CD4-positive, CD25-positive, alpha-beta regulatory T cell (primary cell): Measurements from ENCODE around the gene CSDE1. TPM values are rescaled to one million over a fixed set of nuclear protein-coding genes. Genes with fewer than 3 reads are reported as not detected.
A peak's percentile ranks its signal among the peaks of the same experiment; 100 is the strongest.

Experiments used
- ATAC-seq, 2 donors: fragments of 150-1000 bp; cut with Tn5 transposase; one replicate each; pipeline ENCODE4 v1.10.0; 2021; ENCODE audit warnings: low read depth in 2 of 2, moderate number of reproducible peaks in 2 of 2, moderate library complexity in 1 of 2
- DNase-seq, 3 donors: peaks; one replicate each; pipeline versions ENCODE4 v3.0.0 to v3.0.0-alpha.2; 2012 to 2022; ENCODE audit warnings: mixed read lengths in 1 of 3
- H3K27ac ChIP-seq: one replicate; pipeline ENCODE4 v1.7.0; 2013; ENCODE audit warnings: mild to moderate bottlenecking, low read length; ENCODE audit not compliant: insufficient read depth, poor library complexity, severe bottlenecking
- H3K27me3 ChIP-seq: one replicate; pipeline ENCODE4 v1.7.0; 2013; ENCODE audit warnings: low read length; ENCODE audit not compliant: control insufficient read depth, insufficient read depth
- H3K36me3 ChIP-seq: one replicate; pipeline ENCODE4 v1.7.0; 2013; ENCODE audit warnings: mild to moderate bottlenecking, low read length, moderate library complexity; ENCODE audit not compliant: control insufficient read depth, insufficient read depth
- H3K4me1 ChIP-seq: 2 replicates; pipeline ENCODE4 v1.7.0; 2013; ENCODE audit warnings: mild to moderate bottlenecking, low read length; ENCODE audit not compliant: insufficient read depth, control insufficient read depth, poor library complexity, severe bottlenecking
- H3K4me3 ChIP-seq: one replicate; pipeline ENCODE4 v1.7.0; 2013; ENCODE audit warnings: low read depth, mild to moderate bottlenecking, low read length, moderate library complexity
- H3K9me3 ChIP-seq, 2 experiments: 1 replicate in 1 of 2; 2 replicates in 1 of 2; pipeline ENCODE4 v1.7.0; 2013; ENCODE audit warnings: low read length in 2 of 2, mild to moderate bottlenecking in 1 of 2, moderate library complexity in 1 of 2; ENCODE audit not compliant: control insufficient read depth in 2 of 2
- H3K27ac Mint-ChIP-seq, 3 donors: one replicate each; pipeline ENCODE4 v1.8.0; 2020 to 2022; ENCODE audit warnings: mild to moderate bottlenecking in 3 of 3, mixed read lengths in 3 of 3, moderate library complexity in 2 of 3
- H3K27me3 Mint-ChIP-seq: one replicate; pipeline ENCODE4 v1.8.0; 2022; ENCODE audit warnings: mild to moderate bottlenecking, mixed read lengths
- H3K36me3 Mint-ChIP-seq: one replicate; pipeline ENCODE4 v1.8.0; 2020; ENCODE audit warnings: mixed read lengths
- H3K4me1 Mint-ChIP-seq, 4 donors: one replicate each; pipeline ENCODE4 v1.8.0; 2020 to 2022; ENCODE audit warnings: mixed read lengths in 4 of 4, mild to moderate bottlenecking in 1 of 4
- H3K4me3 Mint-ChIP-seq, 4 donors: one replicate each; pipeline ENCODE4 v1.8.0; 2020 to 2022; ENCODE audit warnings: mild to moderate bottlenecking in 4 of 4, mixed read lengths in 4 of 4, moderate library complexity in 3 of 4
- H3K9me3 Mint-ChIP-seq, 7 donors: one replicate each; pipeline ENCODE4 v1.8.0; 2020 to 2022; ENCODE audit warnings: mixed read lengths in 7 of 7, mild to moderate bottlenecking in 3 of 7, moderate library complexity in 2 of 7
- polyA plus RNA-seq, 4 donors: library from polyadenylated mRNA; unstranded; fragments of 300-500 nt; fragmentation: Illumina TruSeq; gene quantifications; one replicate each; pipeline ENCODE4 v1.2.3, GENCODE V29; 2021
- total RNA-seq: library from RNA; stranded (reverse); gene quantifications from one replicate; pipeline ENCODE4 v1.2.3, GENCODE V29; 2022

The CSDE1 gene
- total and polyA plus RNA-seq, 5 donors from 2014 or later = 363 to 641 (median 367) TPM

GRCh38 chr1:114688526-114688925, 69.3 kb downstream of the CSDE1 start:
- DNase-seq = no peak
- no peaks in the 10 kb centered on the region for H3K9me3 ChIP-seq
- H3K27ac ChIP-seq = no peak overlapping the region
- no peak overlapping the region for H3K4me3 Mint-ChIP-seq
- H3K27me3 ChIP-seq = peaks cover 14% of the 10 kb centered on the region
- H3K4me1 ChIP-seq = no peaks in the 10 kb centered on the region
- H3K36me3 Mint-ChIP-seq = no peaks in the 10 kb centered on the region
- H3K4me1 Mint-ChIP-seq = no peaks in the 10 kb centered on the region
- H3K27ac Mint-ChIP-seq = no peak overlapping the region
- H3K4me3 ChIP-seq = no peak overlapping the region
- no peak for ATAC-seq
- peaks cover 28% of the 10 kb centered on the region for H3K27me3 Mint-ChIP-seq
- H3K36me3 ChIP-seq = no peaks in the 10 kb centered on the region
- H3K9me3 Mint-ChIP-seq = peaks cover 0 to 2% (median 0%) of the 10 kb centered on the region in 7 donors

GRCh38 chr1:114685851-114686250, 71.9 kb downstream of the CSDE1 start:
- peaks cover 0 to 2% (median 0%) of the 10 kb centered on the region in 4 donors for H3K4me1 Mint-ChIP-seq
- H3K27ac ChIP-seq = no peak overlapping the region
- no peaks in the 10 kb centered on the region for H3K4me1 ChIP-seq
- no peaks in the 10 kb centered on the region for H3K9me3 ChIP-seq
- no peak overlapping the region for H3K27ac Mint-ChIP-seq
- H3K27me3 Mint-ChIP-seq = peaks cover 34% of the 10 kb centered on the region
- H3K27me3 ChIP-seq = peaks cover 12% of the 10 kb centered on the region
- no peaks in the 10 kb centered on the region for H3K36me3 Mint-ChIP-seq
- H3K36me3 ChIP-seq = no peaks in the 10 kb centered on the region
- no peak overlapping the region for H3K4me3 Mint-ChIP-seq
- no peak for DNase-seq
- no peak for ATAC-seq
- no peak overlapping the region for H3K4me3 ChIP-seq
- peaks cover 0 to 2% (median 0%) of the 10 kb centered on the region in 7 donors for H3K9me3 Mint-ChIP-seq

GRCh38 chr1:114677691-114678090, 80.1 kb downstream of the CSDE1 start:
- Mint-ChIP-seq H3K27ac (no peak overlapping the region), H3K9me3 (no peaks in the 10 kb centered on the region), H3K4me1 (no peaks in the 10 kb centered on the region), H3K4me3 (no peak overlapping the region), H3K36me3 (no peaks in the 10 kb centered on the region), H3K27me3 (peaks cover 38% of the 10 kb centered on the region)
- no peak for DNase-seq
- Histone ChIP-seq H3K27me3 (peaks cover 13% of the 10 kb centered on the region), H3K9me3 (no peaks in the 10 kb centered on the region), H3K4me3 (no peak overlapping the region), H3K4me1 (no peaks in the 10 kb centered on the region), H3K36me3 (no peaks in the 10 kb centered on the region), H3K27ac (no peak overlapping the region)
- no peak for ATAC-seq

GRCh38 chr1:114676115-114676514, 81.7 kb downstream of the CSDE1 start:
- no peaks in the 10 kb centered on the region for H3K9me3 ChIP-seq
- ATAC-seq (no peak), DNase-seq (no peak)
- Mint-ChIP-seq H3K4me3 (no peak overlapping the region), H3K27me3 (peaks cover 48% of the 10 kb centered on the region), H3K36me3 (no peaks in the 10 kb centered on the region), H3K27ac (no peak overlapping the region), H3K9me3 (no peaks in the 10 kb centered on the region), H3K4me1 (no peaks in the 10 kb centered on the region)
- H3K27me3 ChIP-seq = peaks cover 13% of the 10 kb centered on the region
- no peaks in the 10 kb centered on the region for H3K36me3 ChIP-seq
- H3K4me1 ChIP-seq = no peaks in the 10 kb centered on the region
- no peak overlapping the region for H3K27ac ChIP-seq
- H3K4me3 ChIP-seq = no peak overlapping the region

GRCh38 chr1:114671939-114672275, 85.9 kb downstream of the CSDE1 start:
- no peak overlapping the region for H3K4me3 ChIP-seq
- H3K9me3 ChIP-seq = no peaks in the 10 kb centered on the region
- ATAC-seq = no peak
- Mint-ChIP-seq H3K36me3 (no peaks in the 10 kb centered on the region), H3K4me1 (peaks cover 6 to 12% (median 9%) of the 10 kb centered on the region in 4 donors), H3K27me3 (peaks cover 62% of the 10 kb centered on the region), H3K9me3 (no peaks in the 10 kb centered on the region), H3K4me3 (no peak overlapping the region), H3K27ac (no peak overlapping the region)
- peaks cover 21% of the 10 kb centered on the region for H3K27me3 ChIP-seq
- no peak overlapping the region for H3K27ac ChIP-seq
- H3K36me3 ChIP-seq = no peaks in the 10 kb centered on the region
- peaks cover 14% of the 10 kb centered on the region for H3K4me1 ChIP-seq
- no peak for DNase-seq

GRCh38 chr1:114671011-114671938, 86.5 kb downstream of the CSDE1 start:
- Histone ChIP-seq H3K27me3 (peaks cover 23% of the 10 kb centered on the region), H3K9me3 (no peaks in the 10 kb centered on the region), H3K27ac (no peak overlapping the region), H3K4me1 (peaks cover 14% of the 10 kb centered on the region), H3K4me3 (no peak overlapping the region), H3K36me3 (no peaks in the 10 kb centered on the region)
- no peaks in the 10 kb centered on the region for H3K36me3 Mint-ChIP-seq
- no peak overlapping the region for H3K27ac Mint-ChIP-seq
- H3K9me3 Mint-ChIP-seq = no peaks in the 10 kb centered on the region
- ATAC-seq (no peak), DNase-seq (peak in 2 of 3 donors; percentile 12 to 32)
- H3K4me1 Mint-ChIP-seq = peaks cover 6 to 12% (median 9%) of the 10 kb centered on the region in 4 donors
- H3K4me3 Mint-ChIP-seq = peak overlapping the region in 2 of 4 donors; percentile 22 to 70
- peaks cover 62% of the 10 kb centered on the region for H3K27me3 Mint-ChIP-seq

- H3K4me1 ChIP-seq = peaks cover 14% of the 10 kb centered on the region
- DNase-seq = peak; percentile 77 to 84 (median 77)
- H3K4me3 Mint-ChIP-seq = peak overlapping the region; percentile 92 to 96 (median 95)
- no peaks in the 10 kb centered on the region for H3K36me3 Mint-ChIP-seq
- no peak overlapping the region for H3K27ac ChIP-seq
- peaks cover 25% of the 10 kb centered on the region for H3K27me3 ChIP-seq
- peaks cover 60% of the 10 kb centered on the region for H3K27me3 Mint-ChIP-seq
- peaks cover 0 to 1% (median 0%) of the 10 kb centered on the region in 7 donors for H3K9me3 Mint-ChIP-seq
- ATAC-seq = peak; percentile 95
- peak overlapping the region; percentile 81 for H3K4me3 ChIP-seq
- no peaks in the 10 kb centered on the region for H3K9me3 ChIP-seq
- peak overlapping the region; percentile 46 to 94 (median 85) for H3K27ac Mint-ChIP-seq
- H3K36me3 ChIP-seq = no peaks in the 10 kb centered on the region
- H3K4me1 Mint-ChIP-seq = peaks cover 6 to 12% (median 9%) of the 10 kb centered on the region in 4 donors
These were observed 87.4 kb downstream of the CSDE1 start for GRCh38 chr1:114670083-114671010.
